Measurements from ENCODE around the gene LYPD4.

The LYPD4 gene

DNA sequence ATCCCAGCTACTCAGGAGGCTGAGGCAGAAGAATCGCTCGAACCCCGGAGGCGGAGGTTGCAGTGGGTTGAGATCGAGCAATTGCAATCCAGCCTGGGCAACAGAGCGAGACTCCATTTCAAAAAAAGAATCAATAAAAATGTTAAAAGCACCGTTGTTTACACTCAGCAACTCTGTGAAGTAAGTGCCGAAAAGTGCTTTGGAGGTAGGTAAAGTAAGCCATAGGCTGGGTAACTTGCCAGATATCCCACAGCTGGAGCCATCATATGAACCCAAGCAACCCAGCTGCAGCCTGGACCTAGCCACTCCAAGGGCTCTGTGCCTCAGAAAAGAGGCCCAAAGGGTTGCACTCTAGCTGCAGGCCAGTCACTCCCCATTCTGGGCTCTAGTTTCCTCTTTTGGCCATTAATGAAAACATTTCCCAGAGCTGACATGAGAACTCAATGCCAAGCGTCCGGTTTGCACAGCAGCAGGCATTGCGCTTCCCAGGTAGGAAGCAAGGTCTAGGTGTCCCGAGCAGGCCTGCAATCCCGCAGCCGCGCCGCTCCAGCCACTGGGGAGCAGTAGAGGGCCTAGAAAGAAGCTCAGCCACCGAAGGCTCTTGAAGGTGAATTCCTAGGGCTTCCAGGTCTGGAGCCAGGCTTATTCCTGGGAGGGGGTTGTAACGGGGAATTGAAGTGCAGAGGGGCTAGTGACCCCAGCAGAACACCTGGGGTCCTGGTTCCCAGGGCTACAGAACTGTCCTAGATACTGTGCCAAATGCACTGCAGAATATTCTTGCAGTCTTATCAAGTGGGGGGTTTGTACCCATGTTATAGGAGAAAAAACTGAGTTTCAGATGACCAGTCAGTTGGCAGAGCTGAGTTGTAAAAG is 28.5 kb upstream of the LYPD4 start:
- peak; percentile 59 for DNase-seq

DNA sequence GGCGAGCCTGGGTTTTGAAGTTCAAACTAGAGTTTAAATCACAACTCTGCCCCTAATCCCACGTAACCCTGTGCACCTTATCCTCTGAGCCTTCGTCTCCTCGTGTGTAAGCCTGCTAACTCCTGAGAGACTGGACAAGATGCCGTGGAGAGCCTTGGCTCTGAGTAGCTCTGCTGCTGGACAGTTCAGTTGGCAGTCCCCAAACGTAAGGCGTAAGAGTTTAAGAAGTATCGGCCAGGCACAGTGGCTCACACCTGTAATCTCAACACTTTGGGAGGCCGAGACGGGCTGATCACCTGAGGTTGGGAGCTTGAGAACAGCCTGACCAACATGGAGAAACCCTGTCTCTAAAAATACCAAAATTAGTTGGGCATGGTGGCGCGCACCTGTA is 27.9 kb upstream of the LYPD4 start:
- no peak for DNase-seq

DNA sequence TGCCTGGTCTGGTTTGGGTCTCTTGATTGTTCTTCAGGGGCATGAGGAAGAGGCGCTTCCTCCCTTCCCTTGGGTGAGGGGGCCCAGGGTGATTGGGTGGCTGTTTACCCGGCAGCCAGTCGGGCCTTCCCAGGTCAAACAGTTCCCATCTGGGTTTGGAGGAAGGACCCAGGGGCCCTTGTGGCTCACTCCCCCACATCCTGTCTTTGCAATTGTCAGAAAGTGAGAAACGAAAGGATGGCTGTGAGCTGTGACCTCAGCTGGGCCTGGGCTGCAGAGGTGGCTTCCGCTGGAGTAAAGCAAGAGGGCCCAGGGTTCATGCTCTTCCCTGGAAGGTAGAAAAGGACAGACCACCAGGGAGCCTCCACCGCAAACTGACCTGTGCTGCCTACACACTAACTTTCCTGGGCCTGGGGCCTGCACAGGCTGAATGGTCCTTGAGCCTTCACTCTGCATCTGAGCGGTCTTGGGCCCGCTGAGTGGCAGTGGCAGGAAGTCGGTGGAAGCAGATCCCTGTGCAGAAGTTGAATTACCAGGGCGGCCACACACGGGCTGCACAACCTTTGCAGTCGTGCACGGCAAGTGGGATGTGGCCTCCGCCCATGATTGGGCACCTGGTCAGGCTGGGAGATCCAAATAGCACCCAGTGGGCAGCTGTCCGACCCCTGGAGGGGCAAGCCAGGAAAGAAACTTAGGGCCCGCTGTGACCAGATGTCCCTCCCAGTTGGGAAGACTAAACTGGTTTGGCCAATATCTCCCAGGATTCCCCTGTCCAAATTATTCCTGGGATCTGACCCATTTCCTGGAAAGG is 27.3 kb upstream of the LYPD4 start:
- DNase-seq, result no peak

DNA sequence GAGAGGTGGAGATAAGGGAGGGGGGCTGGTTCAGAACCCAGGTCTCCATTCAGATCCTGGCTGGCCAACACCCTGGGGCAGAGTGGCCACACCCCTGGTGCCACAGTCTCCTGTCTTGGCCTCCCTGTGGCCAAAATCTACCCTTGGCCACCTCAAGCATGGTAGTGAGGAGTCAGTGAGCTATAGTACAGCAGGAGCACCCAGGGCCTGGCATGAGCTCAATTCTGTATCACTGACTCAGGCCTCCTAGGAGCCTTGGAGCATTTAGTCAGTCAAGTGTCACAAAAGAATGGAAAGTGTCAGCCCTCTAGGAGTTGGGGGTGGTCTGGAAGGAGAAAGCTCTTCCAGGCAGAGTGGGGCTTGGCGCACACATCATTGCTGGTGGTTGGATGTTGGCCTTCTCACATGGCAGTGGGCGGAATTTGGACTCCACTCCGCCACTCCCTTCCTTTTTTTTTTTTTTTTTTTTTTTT is 26.0 kb upstream of the LYPD4 start:
- no peak for DNase-seq

DNA sequence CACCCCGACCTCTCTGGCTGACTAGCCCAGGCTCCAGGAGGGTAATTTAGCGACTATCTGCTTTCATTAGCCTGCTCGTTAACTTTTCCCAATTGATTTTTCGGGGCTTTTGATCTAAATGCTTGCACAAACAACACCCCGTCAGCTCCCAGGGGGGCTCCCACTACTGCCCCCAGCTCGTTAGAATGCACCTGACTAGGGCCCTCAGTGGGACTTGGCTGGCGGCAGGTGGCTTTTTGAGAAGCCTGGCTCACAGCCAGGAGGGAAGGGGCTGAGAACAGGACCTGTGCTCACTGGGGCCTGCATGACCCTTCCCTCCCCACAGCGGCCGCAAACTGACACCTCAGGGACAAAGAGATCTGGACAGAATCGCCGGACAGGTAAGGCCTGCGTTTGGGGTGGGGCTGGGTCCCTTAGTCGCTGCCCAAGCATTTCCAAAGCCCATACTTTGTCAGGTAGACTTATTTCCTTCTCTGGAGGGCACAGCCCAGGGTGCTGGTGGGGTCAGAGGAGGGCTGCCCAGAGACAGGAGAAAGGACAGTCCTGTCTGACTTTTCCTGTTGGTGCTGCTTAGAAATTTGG is 25.0 kb upstream of the LYPD4 start:
- no peak for DNase-seq

DNA sequence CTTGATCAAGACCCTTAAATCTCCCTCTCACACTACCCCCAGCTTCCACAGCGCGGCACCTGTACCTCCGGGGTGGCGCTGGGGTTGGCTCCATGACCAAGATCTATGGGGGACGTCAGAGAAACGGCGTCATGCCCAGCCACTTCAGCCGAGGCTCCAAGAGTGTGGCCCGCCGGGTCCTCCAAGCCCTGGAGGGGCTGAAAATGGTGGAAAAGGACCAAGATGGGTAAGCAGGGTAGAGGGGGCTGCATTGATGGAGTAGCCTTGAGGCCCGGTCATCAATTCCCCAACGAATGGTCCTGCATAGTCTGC is 24.5 kb upstream of the LYPD4 start:
- no peak for DNase-seq

DNA sequence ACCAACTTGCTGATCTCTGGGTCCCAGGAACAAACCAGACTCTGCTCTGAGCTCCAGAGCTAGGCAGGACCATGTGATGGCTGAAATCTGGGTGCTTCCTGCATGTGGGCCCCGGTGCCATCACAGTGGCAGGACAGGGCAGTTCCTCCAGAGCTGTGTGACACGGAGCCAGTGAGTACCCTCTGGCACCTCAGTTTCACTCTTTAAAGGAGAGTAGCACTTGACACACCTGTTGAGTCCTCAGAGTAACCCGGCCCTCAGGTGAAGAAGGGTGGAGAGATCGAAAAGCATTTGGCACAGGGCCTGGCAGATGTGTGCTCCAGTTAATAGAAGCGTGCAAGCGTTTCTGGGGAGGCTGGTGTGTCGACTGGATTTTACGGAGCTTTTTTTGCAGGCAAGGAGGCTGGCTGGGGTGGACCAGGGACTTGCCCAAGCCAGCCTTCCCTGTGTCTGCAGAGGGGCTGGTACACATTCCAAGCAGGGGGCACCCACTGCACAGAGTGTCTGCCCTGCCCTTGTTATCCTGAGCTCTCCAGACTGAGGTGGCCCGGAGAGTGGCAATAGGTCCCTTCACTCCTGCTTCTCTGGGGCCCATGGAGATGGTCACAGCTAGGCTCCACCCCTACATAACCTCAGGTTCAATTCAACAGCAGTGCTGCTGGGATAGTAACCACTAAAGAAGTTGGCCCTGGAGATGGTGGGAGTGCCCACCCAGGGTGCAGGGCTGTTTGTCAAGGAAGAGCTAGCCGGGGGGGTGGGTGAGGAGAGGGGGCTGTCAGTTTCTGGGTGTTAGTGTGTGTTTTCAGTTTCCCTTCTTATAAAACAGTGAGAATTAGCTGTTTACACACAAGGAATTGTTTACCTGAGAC is 23.9 kb upstream of the LYPD4 start:
- peak; percentile 74 for DNase-seq

DNA sequence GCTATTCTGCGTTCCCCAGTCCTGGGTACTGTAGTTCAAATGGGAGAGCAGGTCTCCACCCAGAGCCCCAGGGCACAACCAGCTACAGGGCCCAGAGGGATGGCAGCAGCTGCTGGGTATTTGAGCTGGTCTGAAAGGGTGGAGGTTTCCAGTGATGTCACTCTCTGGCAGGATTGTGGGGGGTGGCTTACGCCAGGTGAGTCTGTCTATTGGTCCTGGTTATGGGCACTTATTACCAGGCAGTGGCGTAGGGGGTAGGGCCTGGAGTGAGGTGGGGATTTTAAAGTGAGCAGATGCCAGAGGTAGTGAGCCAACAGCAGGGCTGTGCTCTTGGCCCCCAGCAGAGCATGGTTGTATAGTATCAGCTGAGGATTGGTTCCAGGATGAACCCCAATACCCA is 21.8 kb upstream of the LYPD4 start:
- no peak for DNase-seq

DNA sequence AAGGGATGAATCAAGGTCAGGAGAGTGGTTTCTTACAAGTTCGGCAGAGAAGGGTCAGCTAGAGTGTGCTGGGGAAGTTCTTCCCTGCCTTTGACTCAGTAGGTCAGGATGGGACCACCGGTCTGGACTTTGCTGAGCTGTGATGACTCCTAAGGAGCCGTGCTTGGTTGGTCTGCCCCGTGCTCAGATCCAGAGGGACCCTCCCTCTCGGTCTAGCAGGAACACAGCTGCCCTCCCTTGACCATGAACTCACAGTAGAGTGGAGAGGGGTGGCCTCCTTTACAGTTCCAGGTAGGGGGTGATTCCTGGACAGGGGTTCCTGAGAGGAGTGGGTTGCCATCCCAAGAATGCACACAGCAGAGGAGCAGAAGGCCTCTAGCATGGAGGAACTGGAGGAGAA is 19.9 kb upstream of the LYPD4 start:
- DNase-seq, result no peak

DNA sequence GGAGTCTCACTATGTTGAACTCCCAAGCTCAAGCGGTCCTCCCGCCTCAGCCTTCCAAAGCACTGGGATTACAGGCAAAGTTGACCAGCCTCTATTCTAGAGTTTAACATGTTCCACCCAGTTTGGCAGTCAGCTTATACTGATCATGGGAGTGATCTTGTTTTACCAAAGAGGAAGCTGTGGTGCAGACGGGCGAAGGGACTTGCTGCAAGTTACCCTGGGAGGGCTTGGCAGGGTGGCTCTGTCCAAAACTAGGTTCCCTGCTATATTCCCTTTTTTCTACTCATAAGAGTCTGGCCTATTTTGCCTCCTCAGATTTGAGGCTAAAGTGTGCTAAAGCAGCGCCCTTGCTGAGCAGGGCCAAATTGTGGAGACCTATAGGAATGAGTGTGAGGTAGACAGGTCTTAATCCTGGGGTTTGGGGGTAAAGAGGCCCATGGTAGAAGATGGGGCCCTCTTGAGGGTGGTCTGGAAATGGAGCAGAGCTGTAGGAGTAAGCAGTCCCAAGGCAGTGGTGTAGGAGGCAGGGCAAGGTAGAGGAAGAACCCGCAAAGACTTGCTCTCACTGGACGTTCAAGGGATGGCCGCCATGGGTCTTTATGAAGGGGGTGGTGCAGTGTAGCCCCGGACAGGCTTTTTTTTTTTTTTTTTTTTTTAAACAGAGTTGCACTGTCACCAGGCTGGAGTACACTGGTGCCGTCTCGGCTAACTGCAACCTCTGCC is 18.9 kb upstream of the LYPD4 start:
- DNase-seq, result no peak

DNA sequence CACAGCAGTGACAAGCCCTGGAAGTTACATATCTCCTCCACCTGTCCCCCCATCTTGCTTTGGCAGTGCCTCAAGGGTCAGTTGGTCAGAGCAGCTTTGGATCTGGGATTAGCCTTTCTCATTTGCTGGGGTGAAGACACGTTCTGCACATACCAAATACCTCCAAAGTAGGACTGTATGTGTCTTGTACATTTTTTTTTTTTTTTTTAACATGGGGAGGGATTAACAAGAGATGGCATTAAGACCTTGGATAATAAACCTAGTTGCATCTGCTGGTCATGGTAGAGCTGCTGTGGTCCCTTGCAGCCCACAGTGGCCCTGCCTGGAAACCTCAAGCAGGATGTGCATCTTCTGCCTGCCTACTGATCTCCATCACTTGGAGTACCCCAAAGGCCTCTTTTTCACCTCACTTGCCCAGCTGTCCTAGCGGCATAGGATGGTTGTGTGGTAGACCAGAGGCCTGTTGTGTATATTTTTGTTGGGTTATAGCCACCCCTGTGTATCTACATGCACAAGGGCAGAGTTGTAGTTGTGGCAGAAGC is 18.0 kb upstream of the LYPD4 start:
- DNase-seq, result no peak

DNA sequence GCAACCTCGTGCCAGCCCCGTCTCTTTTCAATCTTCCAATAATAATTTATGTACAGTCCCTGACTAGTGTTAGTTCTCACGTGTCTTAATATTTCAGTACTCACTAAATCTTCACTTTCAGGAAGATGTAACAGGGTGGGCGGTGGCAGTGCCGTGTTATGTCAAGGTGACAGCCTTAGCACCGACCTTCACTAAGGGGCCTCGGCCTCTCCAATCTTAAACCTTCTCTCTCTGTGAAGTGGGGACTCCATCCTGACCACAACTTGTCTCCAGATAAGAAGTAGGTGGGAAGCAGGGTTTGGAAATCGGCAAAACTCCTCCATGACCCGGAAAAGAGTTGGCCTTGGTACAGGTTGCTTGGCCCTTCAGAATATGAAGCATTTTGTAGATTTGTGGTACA is 17.4 kb upstream of the LYPD4 start:
- DNase-seq, result no peak

DNA sequence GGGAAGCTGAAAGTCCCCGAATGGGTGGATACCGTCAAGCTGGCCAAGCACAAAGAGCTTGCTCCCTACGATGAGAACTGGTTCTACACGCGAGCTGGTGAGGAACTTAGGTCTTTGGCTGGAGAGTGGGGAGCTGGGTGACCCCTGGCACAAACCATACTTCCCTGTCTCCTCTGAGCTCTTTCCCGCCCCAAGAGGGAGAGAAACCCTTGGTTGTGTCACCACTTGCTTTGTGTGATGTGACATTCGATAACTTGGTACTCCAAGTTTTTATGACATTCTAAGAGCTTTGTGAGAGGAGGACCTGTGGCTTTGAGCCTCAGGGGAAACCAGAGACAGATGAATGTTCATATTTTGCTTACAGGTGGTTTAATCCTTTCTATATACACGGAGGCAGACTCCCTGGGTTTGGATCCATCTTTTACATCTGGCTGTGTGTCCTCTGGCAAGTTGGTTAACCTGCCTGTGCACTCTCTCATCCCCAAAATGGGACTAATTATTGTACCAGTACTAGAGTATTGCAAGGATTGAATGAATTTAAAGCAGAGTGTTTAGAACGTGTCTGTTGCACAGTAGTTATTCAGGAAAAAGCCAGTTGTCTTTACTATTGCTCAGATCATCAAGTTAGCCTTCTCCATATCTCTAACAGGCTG is 16.8 kb upstream of the LYPD4 start:
- DNase-seq, result peak; percentile 63

DNA sequence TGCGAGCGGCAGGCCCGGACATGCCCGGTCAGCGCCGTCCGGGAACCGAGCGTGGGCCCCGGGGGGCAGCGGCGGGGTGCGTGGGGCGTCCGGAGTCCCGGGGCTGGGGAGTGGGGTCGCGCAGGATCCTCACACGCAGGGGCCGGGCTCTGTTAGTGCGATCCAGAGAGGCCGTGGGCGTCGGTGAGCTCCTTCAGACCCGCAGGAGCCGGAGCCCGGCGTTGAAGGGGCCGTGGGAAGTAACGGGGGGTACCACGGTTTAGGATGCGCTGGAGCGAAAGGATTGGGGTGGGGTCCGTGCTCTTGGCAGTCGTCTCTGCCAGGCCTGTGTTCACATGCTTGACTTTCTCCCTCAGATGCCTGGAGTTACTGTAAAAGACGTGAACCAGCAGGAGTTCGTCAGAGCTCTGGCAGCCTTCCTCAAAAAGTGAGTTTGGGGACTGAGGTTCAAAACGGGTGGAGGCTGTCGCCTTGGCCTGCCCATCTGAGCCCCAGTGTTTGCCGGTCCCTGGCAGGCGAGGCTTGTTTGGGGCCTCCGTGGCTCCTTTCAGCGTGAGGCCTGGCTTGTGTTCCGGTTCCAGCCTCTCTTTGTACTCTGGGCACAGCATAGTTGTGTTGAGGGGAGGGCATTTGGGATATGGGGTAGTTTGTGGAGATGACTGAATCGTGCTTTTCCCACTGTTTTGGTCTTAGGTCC is 16.1 kb upstream of the LYPD4 start:
- DNase-seq, result no peak

DNA sequence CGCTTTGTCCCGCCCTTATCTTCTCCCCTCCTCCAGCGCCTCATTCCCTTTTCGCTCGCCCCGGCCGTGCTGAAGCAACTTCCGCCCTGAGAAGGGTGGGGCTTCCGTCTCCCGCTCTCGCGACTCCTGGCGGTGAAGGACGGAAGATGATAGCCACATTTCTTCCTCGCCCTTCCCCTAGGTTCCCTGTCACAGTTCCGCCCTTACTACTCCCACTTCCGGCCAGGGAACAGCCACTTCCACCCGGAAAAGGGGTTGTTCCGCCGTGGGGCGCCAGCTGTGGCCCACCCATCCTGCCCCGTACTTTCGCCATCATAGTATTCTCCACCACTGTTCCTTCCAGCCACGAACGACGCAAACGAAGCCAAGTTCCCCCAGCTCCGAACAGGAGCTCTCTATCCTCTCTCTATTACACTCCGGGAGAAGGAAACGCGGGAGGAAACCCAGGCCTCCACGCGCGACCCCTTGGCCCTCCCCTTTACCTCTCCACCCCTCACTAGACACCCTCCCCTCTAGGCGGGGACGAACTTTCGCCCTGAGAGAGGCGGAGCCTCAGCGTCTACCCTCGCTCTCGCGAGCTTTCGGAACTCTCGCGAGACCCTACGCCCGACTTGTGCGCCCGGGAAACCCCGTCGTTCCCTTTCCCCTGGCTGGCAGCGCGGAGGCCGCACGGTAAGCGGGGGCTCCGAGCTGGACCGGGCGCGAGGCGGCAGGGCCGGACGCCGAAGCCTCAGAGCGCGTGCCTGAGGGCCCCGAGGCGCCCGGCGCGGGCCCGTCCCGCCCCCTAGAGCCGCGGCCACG is 15.3 kb upstream of the LYPD4 start, which contains the start of gene RPS19:
Gene RPS19, plus strand, starts transcription at position 638 of the 801 bp plus-strand sequence. CDS start 520 bp downstream, outside the sequence.
- DNase-seq, result peak; percentile 97

DNA sequence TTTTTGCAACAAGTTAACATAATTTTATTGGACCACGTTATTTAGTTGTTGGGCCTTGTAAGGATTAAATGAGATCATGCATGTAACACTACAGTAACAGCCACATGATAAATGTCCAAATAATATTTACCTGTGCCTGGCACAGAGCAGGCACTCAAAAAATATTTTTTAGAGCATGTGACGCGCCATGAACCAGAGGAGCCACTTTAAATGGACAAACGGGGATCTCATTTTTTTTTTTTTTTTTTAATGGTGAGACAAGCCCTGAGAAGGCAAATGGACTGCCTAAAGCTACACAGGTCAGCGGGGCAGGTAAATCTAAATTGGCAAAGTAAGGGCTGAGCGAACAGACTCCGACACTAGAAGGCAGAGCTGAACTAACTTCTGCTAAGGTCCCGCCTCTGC is 14.7 kb upstream of the LYPD4 start:
- no peak for DNase-seq

DNA sequence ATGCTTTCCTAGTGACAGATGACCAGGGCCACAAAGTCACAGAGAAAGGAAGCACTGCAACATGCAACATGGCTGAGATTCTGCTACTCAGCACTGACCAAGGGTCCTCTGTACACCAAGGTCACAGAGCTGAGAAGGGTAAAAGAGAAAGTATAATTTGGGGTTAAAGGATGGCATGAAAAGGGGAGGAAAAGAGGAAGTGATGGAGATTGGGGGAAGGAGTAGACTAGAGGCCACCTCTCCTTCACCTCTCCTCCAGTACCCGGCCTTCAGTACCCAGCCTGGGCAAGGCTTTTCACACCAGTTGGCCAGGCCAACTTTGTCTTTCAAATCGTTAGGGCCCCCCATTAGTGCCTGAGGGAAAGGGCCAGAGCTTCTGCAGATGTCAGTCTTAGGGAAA is 9.3 kb upstream of the LYPD4 start:
- DNase-seq, result no peak

DNA sequence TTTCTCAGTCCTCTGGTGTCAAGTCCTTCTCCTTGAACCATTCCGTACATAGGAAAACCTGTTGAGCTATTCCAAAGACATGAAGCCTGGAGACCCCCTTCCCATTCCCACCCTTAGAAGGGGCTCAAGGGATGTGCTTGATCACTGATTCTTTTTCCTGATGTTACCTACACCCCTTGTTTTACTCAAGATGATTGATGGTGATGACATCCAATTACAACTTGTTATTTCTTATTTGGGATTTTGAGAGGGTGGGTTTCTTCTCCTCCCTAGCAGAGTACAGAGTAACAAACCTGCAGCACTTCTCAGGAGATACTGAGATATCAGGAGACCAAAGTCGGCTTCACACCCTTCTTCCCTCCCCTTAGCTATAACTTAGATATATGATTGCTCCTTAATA is 8.9 kb upstream of the LYPD4 start:
- no peak for DNase-seq

DNA sequence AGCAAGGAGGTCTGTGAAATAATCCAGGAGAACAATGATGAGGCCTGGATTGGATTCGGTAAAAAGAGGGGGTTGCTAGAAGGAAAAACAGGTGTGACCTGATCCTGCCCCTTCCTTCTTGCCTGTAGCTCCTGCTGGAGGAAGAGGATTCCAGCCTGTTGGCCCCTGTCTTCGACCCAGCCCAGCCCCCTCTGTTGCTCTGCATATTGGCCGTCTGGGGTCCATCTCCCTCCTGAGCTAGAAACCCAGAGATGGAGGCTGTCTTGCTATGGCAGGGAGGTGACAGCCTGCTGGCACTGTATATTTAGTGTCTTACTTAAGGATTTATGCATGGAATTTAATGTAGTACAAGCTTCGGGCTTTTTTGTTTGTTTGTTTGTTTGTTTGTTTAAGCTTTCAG is 7.0 kb upstream of the LYPD4 start:
- DNase-seq, result no peak

DNA sequence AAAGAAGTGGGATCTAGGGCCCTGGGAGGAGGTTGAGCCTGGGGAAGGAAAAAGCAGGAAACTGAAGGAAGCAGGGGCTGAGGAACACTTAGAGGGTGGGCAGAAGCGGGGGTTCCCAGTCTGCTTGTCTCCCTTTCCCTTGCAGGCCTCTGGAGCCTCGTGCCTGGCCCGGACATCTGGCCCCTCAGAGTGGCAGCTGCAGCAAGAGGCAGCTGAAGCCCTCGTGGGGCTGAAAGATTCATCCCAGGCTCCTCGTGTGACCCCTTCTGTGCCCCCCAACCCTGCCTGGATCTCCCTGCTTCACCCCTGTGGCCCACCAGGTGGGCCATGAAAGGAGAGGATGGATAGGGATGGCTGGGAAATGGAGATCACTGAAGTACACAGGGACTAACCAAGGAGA is 5.9 kb upstream of the LYPD4 start:
- DNase-seq, result no peak
